HG02798 (cell line): ENCODE results near the gene CD34.
A peak's percentile ranks its signal among the peaks of the same experiment; 100 is the strongest.

Source experiments
- ATAC-seq: cut with Tn5 transposase; IDR thresholded peaks from one replicate; pipeline ENCODE4 v1.9.1; 2021; ENCODE audit warnings: mild to moderate bottlenecking; ENCODE audit not compliant: unreplicated experiment, poor library complexity

Gene CD34

GRCh38 chr1:207901041-207901653, 9.8 kb downstream of the CD34 start:
- no peak for ATAC-seq

GRCh38 chr1:207898836-207899235, 12.1 kb downstream of the CD34 start:
- ATAC-seq = no peak

GRCh38 chr1:207898260-207898659, 12.7 kb downstream of the CD34 start:
- ATAC-seq = no peak

- ATAC-seq = no peak
Measured at GRCh38 chr1:207897188-207897587, 13.7 kb downstream of the CD34 start.

- no peak for ATAC-seq
Measured at GRCh38 chr1:207896547-207896946, 14.4 kb downstream of the CD34 start.

- no peak for ATAC-seq
Measured at GRCh38 chr1:207894704-207895103, 16.2 kb downstream of the CD34 start.

GRCh38 chr1:207893737-207894582, 17.0 kb downstream of the CD34 start:
- no peak for ATAC-seq

GRCh38 chr1:207892764-207893163, 18.2 kb downstream of the CD34 start:
- no peak for ATAC-seq

GRCh38 chr1:207891148-207891547, 19.8 kb downstream of the CD34 start:
- no peak for ATAC-seq

- no peak for ATAC-seq
Measured at GRCh38 chr1:207890136-207890738, 20.7 kb downstream of the CD34 start.

GRCh38 chr1:207888652-207889051, 22.3 kb downstream of the CD34 start:
- ATAC-seq = no peak

GRCh38 chr1:207887542-207888201, 23.3 kb downstream of the CD34 start:
- no peak for ATAC-seq

- no peak for ATAC-seq
Measured at GRCh38 chr1:207886227-207886626, 24.7 kb downstream of the CD34 start.

- ATAC-seq = peak; percentile 79
Measured at GRCh38 chr1:207885129-207886032, 25.5 kb downstream of the CD34 start.

GRCh38 chr1:207884266-207885029, 26.5 kb downstream of the CD34 start:
- no peak for ATAC-seq

GRCh38 chr1:207883660-207884250, 27.2 kb downstream of the CD34 start:
- ATAC-seq = peak; percentile 8

GRCh38 chr1:207883104-207883651, 27.7 kb downstream of the CD34 start:
- ATAC-seq = peak; percentile 73

- peak; percentile 4 for ATAC-seq
Measured at GRCh38 chr1:207882692-207883091, 28.2 kb downstream of the CD34 start.
